22Rv1 (cell line): ENCODE measurements around the gene MYL5.

Experiments used
- H3K27ac ChIP-seq: fragments of 450-650 bp; 2 replicates; pipeline ENCODE4 v1.5.1; 2017
- CTCF ChIP-seq: fragments of 450-650 bp; IDR thresholded peaks from 2 replicates; pipeline ENCODE4 v1.5.1; 2017; ENCODE audit warnings: mild to moderate bottlenecking
- ZFX ChIP-seq: fragments of 450-650 bp; IDR thresholded peaks from 2 replicates; pipeline ENCODE4 v1.6.1; 2017; ENCODE audit warnings: antibody characterized with exemption, borderline replicate concordance

Gene MYL5

GRCh38 chr4:656436-657337 is 17.7 kb upstream of the MYL5 start:
- no peak for TF ChIP-seq ZFX
- TF ChIP-seq CTCF: no peak
- H3K27ac ChIP-seq: no peak overlapping the region

GRCh38 chr4:657338-657833 is 17.0 kb upstream of the MYL5 start:
- TF ChIP-seq CTCF (no peak), ZFX (no peak)
- no peak overlapping the region for H3K27ac ChIP-seq

GRCh38 chr4:657834-658667 is 16.3 kb upstream of the MYL5 start:
- H3K27ac ChIP-seq: no peak overlapping the region
- TF ChIP-seq ZFX (no peak), CTCF (no peak)

GRCh38 chr4:658681-659667 is 15.4 kb upstream of the MYL5 start:
- no peak overlapping the region for H3K27ac ChIP-seq
- TF ChIP-seq CTCF (no peak), ZFX (no peak)

- TF ChIP-seq ZFX (no peak), CTCF (no peak)
- no peak overlapping the region for H3K27ac ChIP-seq
These were observed 14.5 kb upstream of the MYL5 start for GRCh38 chr4:659851-660250.

GRCh38 chr4:660401-660800 is 13.9 kb upstream of the MYL5 start:
- H3K27ac ChIP-seq: no peak overlapping the region
- TF ChIP-seq ZFX: no peak
- no peak for TF ChIP-seq CTCF
